Stimulated activated CD8-positive, alpha-beta memory T cell treated with anti-CD3 and anti-CD28 coated beads, Interleukin-2, amount 100 ng/mL, for 48 hours (primary cell): Measurements from ENCODE around the gene RAB5A.
"Not testable (repeated sequence)": the region's sequence is repeated elsewhere in the genome, so short reads cannot be mapped to it uniquely, and the experiment has no call there.

Experiments
- DNase-seq, 2 donors: peaks; one replicate each; pipeline ENCODE4 v3.0.0-alpha.2; 2020; ENCODE audit warnings: low read depth in 2 of 2

The RAB5A gene

DNA sequence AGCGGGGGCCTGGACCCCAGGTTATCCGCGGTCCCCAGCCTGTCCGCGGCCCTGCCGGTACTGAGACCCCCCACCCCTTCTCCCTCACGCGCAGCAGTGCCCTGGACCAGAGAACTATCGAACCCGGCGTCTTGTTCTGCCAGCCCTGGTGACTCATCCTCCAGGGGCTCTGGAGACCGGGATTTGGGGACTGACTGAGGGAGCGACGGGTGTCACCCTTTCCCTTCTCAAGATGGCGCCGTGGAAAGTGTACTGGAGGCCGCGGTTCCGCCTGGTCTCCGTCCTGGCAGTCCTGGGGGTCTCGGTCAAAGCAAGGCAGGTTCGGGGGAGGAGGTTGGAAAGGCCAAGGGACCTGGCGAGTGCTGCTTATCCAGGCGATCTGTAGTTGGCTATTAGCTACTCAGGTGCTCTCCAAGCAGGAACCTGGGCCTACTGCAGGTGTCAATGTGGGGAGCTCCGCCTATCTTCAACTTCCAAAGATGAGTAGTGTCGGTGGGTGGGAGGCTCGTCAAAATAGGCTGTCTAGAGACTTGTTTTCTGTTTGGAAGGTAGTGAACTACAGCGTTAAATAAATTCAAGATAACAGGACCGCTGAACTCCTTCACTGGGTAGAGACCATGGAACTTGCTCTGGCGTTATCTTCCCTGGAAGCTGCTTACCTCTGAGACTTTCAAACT is 790 bp downstream of the RAB5A start:
- peak in 1 of 2 donors; percentile 30 for DNase-seq

DNA sequence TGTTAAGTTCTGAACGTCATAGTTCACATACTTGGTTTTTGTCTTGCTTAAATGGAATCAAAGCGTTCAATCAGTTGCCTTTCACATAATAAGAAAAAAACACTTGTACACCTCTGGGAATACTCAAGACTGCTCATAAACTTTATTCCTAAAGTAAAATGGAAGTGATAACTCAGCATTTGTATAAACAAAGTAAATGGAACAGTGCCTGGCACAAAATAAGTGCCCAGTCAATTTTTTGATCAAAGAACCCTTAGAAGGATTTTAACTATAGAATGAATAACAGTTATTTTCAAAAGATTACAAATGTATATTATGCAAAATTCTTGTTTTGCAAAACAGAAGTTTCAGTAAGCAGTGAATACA is 1.3 kb downstream of the RAB5A start:
- DNase-seq = no peak

DNA sequence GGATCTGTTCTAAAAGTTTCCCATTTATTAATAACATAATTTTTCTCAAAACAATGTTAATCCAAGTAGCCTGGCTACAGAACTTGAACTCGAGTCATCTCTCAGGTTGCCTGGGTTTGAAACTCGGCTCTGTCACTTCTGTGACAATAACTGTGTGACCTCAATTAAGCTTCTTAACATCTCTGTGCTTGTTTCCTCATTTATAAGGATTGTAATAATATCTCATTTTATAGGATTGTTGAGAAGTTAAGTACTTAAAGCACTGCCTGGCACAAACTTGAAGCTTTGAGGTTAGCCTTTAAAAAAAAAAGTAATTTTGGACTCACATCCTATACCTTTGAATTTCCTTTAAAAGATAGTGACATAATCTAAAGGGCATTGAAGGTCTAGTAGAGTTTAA is 3.4 kb downstream of the RAB5A start:
- DNase-seq = no peak

DNA sequence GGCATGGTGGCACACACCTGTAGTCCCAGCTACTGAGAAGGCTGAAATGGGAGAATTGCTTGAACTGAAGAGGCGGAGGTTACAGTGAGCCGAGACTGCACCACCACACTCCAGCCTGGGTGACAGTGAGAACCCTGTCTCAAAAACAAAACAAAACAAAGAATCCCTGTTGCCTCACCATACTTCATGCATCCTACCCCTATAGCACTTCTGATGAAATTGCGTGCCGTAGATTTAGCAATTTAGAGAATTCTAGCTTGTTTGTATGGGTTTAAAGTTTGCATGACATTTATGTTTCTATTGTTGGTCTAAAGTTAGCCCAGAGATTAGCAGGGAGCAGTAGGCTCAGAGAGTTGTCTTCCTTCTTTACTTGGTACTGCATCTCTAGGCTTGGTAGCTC is 7.8 kb downstream of the RAB5A start:
- no peak for DNase-seq

DNA sequence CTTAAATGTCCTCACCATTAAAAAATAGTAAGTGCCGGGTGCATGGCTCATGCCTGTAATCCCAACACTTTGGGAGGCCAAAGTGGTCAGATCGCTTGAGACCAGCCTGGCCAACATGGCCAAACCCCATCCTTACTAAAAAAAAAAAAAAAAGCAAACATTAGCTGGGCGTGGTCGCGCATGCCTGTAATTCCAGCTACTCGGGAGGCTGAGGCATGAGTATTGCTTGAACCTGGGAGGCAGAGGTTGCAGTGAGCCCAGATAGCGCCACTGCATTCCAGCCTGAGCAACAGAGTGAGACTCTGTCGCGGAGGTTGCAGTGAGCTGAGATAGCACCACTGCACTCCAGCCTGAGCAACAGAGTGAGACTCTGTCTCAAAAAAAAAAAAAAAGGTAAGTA is 10.5 kb downstream of the RAB5A start:
- DNase-seq = not testable (repeated sequence)

DNA sequence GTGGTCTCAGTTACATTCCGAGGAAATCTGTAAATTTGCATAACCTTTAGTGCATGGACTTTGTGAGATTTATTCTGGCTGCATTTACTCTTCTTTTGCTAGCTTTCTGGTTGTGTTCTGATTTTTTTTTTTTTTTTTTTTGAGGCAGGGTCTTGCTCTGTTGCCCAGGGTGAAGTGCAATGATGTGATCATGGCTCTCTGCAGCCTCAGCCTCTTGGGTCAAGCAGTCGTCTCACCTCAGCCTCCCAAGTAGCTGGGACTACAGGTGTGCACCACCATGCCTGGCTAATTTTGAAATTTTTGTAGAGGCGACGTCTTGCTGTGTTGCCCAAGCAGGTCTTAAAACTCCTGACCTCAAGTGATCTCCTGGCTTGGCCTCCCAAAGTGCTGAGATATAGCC is 12.6 kb downstream of the RAB5A start:
- no peak for DNase-seq

DNA sequence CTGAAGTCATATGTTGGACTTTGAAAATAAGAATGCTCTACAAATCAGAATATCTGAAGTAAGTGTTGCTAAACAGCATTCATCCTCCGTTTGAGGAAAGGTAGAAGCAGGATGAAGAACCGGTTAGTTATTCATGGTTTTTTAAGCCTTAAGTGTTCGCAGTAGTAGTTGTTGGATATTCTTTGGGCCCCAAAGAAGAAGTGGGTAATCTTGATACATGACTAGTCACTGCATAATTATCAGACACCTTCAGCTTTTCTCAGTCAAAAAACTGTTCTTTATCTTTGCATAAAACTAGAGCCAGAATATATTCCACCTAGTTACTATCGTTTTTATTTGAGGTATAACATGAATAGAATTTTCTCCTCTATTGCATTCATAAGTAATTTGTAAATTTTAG is 13.8 kb downstream of the RAB5A start:
- DNase-seq = no peak

DNA sequence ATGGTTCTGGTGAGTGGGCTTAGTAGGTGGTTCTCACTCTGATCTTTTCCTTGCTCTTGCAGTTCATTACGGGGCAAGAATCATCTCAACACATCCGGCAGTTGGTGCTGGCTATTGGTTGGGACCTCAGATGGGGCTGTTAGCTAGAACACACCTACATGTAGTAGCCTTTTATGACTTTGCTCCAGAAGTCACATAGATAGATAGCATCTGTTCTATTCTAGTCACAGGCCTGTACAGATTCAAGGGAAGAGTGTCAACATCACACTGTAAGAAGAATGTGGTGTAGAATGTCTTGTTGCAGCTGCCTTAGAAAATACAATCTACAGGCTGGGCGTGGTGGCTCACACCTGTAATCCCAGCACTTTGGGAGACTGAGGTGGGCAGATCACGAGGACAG is 15.1 kb downstream of the RAB5A start:
- no peak for DNase-seq

DNA sequence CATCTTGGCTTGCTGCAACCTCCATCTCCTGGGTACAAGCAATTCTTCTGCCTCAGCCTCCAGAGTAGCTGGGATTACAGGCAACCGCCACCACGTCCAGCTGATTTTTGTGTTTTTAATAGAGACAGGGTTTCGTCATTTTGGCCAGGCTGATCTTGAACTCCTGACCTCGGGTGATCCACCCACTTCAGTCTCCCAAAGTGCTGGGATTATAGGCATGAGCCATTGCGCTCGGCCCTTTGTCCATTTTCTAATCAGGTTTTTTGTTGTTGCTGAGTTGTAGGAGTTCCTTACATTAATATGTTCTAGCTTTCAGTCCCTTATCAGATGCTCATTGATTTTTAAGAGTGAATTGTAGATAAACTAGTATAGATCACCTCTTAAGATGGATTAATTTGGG is 20.3 kb downstream of the RAB5A start:
- no peak for DNase-seq

DNA sequence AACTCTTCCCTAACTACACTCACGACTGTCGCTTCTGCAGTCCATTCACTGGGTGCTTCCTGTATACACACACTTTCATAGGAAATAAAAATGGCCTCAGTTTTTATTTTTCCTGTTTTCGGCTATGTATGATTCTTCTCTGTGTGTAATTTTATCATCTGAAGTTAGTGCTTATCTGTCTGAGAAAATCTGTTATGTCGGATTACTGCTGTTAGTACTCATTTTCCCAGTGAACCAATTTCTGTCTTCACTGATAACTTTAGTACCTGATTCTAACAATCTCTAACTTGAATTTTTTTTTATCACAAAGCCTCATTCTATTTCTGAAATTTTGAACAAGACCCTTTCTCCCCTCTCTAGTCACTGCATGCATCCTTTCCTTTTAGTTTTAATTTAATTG is 20.9 kb downstream of the RAB5A start:
- DNase-seq = no peak

DNA sequence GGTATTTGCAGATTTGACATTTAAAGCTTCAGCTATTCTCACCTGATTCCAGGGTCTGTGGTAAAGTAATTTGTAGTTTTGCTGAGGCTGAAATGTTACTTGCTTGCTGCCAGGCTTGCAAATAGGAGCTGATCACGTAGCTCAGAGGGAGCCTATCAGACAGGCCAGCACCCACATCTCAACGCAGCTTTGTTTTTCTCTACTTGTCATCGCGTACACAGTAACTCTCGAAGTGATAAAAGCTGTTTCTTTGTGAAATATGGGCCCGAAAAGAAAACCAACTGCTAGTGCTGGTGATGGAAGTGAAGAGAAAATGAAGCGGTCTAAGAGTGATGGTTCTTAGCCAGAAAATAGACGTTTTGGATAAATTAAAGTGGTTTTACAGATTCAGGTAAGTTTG is 23.4 kb downstream of the RAB5A start:
- no peak for DNase-seq

DNA sequence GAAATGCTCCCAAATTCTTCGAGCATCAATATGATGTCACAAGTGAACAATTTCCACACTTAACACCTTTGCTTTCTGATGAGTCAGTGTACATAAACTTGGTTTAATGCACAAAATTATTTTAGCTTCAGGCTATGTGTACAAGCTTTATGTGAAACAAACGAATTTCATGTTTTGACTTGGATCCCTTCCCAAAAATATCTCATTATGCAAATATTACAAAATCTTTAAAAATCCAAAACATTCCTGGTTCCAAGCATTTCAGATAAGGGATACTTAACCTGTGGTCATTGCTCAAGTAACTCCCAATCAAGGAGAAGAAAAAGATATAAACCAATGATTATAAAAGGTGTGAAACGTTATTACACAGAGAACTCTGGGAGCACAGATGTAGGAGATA is 25.2 kb downstream of the RAB5A start:
- no peak for DNase-seq

DNA sequence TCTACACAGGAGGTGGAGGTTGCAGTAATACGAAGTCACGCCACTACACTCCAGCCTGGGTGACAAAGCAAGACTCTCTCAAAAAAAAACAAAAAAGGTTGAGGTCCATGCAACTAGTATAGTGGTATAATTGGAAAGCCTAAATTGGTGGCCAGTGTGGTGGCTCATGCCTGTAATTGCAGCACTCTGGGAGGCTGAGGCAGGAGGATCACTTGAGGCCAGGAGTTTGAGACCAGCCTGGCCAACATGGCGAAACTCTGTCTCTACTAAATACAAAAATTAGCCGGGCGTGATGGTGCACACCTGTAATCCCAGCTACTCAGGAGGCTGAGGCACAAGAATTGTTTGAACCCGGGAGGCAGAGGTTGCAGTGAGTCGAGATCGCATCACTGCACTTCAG is 42.0 kb downstream of the RAB5A start:
- not testable (repeated sequence) for DNase-seq

DNA sequence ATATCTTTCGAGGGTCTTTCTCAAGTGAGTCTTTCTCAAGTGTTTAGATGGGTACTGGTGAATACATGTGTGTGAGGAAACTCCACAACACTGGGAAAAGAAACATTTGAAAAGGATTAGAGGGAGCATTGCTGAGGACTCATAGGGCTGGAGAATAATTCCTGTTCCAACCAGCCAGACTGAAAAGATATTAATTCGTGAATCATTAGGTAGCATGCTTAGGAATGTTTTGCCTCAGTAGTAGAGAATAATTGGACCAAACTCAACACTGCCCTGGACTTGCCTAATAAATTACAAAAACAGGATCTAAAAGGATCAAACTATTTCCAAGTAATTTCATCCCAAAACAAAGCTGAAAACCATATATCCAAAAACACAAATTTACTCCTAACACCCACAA is 47.9 kb downstream of the RAB5A start:
- no peak for DNase-seq

DNA sequence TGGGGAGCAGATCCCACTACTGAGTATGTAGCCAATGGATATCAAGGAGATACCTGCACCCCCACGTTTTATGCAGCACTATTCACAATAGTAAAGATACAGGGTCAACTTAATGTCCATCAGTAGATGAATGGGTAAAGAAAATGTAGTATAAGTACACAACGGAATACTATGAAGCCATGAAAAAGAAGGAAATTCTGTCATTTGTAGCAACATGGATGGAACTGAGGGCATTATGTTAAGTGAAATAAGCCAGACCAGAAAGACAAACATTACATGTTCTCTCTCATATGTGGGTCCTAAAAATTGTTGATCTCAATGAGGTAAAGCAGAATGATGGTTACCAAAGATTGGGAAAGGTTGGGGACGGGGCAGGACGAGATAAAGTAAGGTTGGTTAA is 50.6 kb downstream of the RAB5A start:
- no peak for DNase-seq

DNA sequence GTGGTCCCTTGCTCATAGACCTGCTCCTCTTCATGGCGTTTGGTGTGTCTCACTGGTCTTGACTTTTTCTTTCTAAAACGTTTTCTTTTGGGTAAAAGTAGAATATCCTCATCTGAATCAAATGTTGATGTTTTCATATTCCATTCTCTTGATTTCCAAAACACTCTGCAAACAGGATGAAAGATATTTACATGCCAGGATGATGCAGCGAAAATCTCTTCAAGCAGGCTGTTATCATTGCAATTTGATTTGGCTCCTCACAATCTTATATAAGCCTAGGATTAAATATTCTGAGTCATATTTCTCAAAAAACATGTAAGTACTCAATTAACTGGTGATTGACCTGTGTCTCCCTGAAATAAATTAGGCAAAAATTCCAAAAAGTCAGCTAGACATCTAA is 55.0 kb downstream of the RAB5A start:
- DNase-seq = no peak

DNA sequence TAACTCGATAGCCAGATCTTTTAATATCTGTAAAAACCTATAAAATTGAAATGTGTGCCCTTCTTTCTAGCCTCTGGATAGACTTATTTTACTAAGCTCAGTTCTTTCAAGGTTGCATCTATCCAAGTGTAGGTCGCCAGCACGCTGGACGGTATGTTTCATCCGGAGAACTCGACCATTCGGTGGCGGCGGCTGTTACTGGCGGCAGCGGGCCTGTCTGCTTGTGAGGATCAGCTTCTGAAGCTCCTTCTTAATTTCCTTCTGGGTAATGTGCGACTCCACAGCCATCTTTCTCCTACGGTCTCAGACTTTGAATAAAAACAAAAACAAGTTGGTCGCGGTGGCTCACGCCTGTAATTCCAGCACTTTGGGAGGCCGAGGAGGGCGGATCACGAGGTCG is 61.1 kb downstream of the RAB5A start:
- no peak for DNase-seq

DNA sequence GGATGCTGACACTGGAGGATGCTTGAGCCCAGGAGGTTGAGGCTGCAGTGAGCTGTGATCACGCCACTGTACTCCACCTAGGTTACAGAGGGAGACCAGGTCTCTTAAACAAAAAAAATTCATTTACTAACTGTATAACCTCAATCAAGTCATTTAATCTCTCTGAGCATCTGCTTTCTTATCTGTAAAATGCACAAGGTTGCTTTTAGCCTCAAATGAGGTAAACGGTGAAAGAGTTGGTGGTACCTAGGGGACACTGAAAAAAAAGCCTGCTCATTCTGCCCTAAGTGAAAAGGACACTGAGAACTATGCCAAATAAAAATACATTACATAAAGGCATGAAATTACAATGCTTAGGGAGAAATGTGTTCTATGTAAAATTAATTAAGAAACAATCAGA is 61.7 kb downstream of the RAB5A start:
- DNase-seq = no peak

DNA sequence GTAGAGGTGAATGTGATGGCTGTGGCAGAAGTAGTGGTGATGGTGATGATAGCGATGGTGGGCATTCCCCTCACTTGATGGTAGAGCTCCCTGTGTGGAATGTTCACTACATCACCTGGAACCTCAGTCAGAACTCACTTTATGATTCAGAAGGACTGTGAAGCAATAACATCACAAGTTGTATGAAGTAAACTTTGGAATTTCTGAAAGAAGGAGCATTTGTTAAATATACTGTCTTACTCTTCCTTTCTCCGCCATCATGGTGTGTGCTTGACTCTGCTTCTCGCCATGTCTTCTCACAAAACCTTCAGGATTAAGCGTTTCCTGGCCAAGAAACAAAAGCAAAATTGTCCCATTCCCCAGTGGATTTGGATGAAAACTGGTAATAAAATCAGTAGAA is 65.3 kb downstream of the RAB5A start, which contains the start of gene PP2D1:
TSS of gene PP2D1 (minus strand) at position 101 of the 400 bp plus-strand sequence. CDS start 192 bp downstream, outside the sequence.
- no peak for DNase-seq

DNA sequence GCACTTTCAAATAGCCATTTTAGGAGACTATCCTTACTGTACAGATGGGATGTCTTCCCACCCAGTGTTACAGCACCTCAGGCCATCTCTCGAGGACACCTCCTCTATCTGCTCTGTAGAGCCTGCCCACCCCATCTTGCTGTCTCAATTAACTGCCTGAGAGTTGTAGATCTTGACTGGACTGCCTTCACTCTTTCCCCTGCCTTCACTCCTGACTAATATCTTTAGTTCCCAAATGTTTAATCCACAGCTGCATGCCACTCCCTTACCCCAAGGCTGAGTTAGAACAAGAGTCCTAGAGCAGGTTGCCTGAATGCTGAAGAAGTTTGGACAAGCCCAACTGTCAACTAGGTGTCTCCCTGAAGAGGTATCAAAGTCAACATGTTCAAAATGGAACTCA is 66.5 kb downstream of the RAB5A start:
- DNase-seq = no peak

DNA sequence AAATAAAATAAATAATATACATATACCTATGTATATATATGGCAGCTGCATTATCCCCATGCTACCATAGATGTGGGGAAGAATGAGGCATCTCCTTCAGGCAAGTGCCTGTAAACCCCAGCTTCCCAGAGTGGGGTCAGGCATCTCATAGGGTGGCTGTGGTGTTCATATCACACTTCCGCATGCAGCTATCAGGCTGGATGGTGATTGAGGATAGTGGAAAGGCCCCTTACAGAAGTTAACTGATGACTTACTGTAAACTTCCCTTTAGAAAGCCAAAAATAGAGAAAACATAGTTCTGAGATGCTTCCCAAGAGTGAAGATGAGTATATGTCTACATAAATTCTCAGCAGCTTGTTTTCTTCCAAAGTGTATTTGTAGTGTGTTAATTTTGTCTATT is 68.6 kb downstream of the RAB5A start:
- no peak for DNase-seq

DNA sequence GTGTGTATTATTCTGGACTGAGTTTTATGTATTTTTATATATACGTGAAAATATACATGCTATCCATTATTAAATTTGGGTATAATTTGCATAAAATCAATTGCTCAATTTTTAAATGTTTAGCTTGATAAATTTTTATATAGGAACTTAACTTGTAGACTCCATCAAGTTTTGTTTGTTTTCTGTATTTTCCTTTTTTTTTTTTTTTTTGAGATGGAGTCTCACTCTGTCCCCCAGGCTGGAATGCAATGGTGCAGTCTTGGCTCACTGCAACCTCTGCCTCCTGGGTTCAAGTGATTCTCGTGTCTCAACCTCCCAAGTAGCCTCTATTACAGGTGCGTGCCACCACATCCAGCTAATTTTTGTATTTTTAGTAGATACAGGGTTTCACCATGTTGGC is 69.2 kb downstream of the RAB5A start:
- not testable (repeated sequence) for DNase-seq

DNA sequence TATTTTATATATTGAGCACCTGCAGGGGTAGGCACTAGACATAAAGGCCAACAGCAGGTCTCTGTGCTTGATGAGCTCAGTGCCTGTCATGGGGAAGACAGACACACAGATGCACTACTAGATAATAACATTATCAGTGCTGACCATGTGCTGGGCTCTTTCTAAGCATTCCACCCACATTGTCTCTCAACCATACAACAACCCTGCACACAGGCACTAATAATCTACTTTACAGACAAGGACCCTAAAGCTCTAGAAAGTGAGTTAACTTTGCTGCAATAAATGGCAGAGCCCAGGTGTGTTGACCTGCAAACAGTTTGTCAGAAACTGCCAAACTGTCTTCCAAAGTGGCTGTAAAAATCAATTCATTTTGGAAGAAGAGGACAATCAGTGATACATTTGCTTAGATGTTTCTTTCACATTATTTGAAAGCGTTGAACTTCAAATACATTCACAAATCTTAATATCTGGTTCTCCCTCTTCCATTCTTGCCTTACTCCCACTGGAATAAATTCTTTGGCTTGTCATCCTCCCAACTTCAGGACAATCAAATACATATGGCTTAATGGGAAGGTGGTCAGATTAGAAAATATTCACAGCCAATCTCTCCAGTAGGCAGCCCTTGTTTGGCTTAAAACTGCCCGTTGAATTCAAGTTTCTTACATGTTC is 76.2 kb downstream of the RAB5A start:
- no peak for DNase-seq
